GM18498 (cell line): ENCODE data around the gene POU3F1.

Experiments
- ATAC-seq: cut with Tn5 transposase; IDR thresholded peaks from one replicate; pipeline ENCODE4 v1.9.1; 2021; ENCODE audit warnings: mild to moderate bottlenecking, moderate library complexity; ENCODE audit not compliant: unreplicated experiment

The POU3F1 gene

GRCh38 chr1:38006008-38006828, 40.4 kb downstream of the POU3F1 start:
- ATAC-seq = no peak

- ATAC-seq = peak; percentile 41
Measured at GRCh38 chr1:38005195-38006007, 41.2 kb downstream of the POU3F1 start, which contains the start of gene FHL3. Gene FHL3, minus strand, starts transcription at chr1:38005514. Its CDS starts 6,102 bp downstream, at chr1:37999412.

- peak; percentile 15 for ATAC-seq
Measured at GRCh38 chr1:38004284-38005108, 42.1 kb downstream of the POU3F1 start.

GRCh38 chr1:38003261-38004250, 43.0 kb downstream of the POU3F1 start:
- no peak for ATAC-seq

- ATAC-seq = no peak
Measured at GRCh38 chr1:38000529-38001455, 45.8 kb downstream of the POU3F1 start.

- no peak for ATAC-seq
Measured at GRCh38 chr1:38000233-38000528, 46.4 kb downstream of the POU3F1 start.

GRCh38 chr1:37999430-38000232, 47.0 kb downstream of the POU3F1 start:
- ATAC-seq = no peak

- ATAC-seq = no peak
Measured at GRCh38 chr1:37998913-37999429, 47.6 kb downstream of the POU3F1 start.

- ATAC-seq = no peak
Measured at GRCh38 chr1:37998089-37998808, 48.3 kb downstream of the POU3F1 start.

GRCh38 chr1:37997256-37998088, 49.1 kb downstream of the POU3F1 start:
- no peak for ATAC-seq

GRCh38 chr1:37995751-37996345, 50.7 kb downstream of the POU3F1 start:
- no peak for ATAC-seq

GRCh38 chr1:37994886-37995566, 51.6 kb downstream of the POU3F1 start:
- ATAC-seq = no peak
